OCI-LY3 (cell line): ENCODE measurements around the gene OGFOD2.

Experiments
- CTCF ChIP-seq: fragments of 200-600, 300-600 bp; sonication (generic); IDR thresholded peaks from 2 replicates; pipeline ENCODE4 v1.5.1; 2014; ENCODE audit warnings: antibody characterized with exemption, low read length, low read depth
- EZH2phosphoT487 ChIP-seq: fragments of 200-600 bp; shearing (Covaris generic); IDR thresholded peaks from 2 replicates; pipeline ENCODE4 v1.6.1; 2018; ENCODE audit warnings: antibody characterized with exemption, mixed run types, low read depth

- TF ChIP-seq CTCF: no peak
- TF ChIP-seq EZH2phosphoT487: no peak
These were observed 30.1 kb downstream of the OGFOD2 start for GRCh38 chr12:123005081-123005626.
